CD4-positive, alpha-beta T cell (primary cell): ENCODE measurements around the gene SPRTN. TPM values are rescaled to one million over a fixed set of nuclear protein-coding genes. Genes with fewer than 3 reads are reported as not detected.

Experiments used
- ATAC-seq: fragments of 200-7000 bp; cut with Tn5 transposase; one replicate; pipeline ENCODE4 v1.10.0; 2022; ENCODE audit warnings: mild to moderate bottlenecking; ENCODE audit not compliant: poor library complexity
- CTCF ChIA-PET: fragments of 350-600 bp; sonication (Branson Sonifier 250); formaldehyde crosslinking; loops from one replicate; lab custom pipeline; 2021; ENCODE audit warnings: antibody characterized with exemption, inconsistent platforms; lab: Charles Lee
- POLR2A ChIA-PET: fragments of 350-600 bp; sonication (Branson Sonifier 250); formaldehyde crosslinking; loops from one replicate; lab custom pipeline; 2021; ENCODE audit warnings: antibody characterized with exemption, inconsistent platforms; lab: Charles Lee
- DNase-seq, 14 experiments: peaks; one replicate each; pipeline ENCODE4 v3.0.0-alpha.2; 2013 to 2020; ENCODE audit warnings: mixed read lengths in 2 of 14
- H3K27ac ChIP-seq, 2 donors: one replicate each; pipeline versions ENCODE4 v1.5.1 to v1.7.0; 2013; ENCODE audit warnings: low read length in 2 of 2, low read depth in 1 of 2, mild to moderate bottlenecking in 1 of 2
- H3K27me3 ChIP-seq, 2 experiments: 1 replicate in 1 of 2; 2 replicates in 1 of 2; pipeline versions ENCODE4 v1.6.1 to v1.7.0; 2013; ENCODE audit warnings: low read length in 2 of 2, control low read depth in 1 of 2, mild to moderate bottlenecking in 1 of 2, moderate library complexity in 1 of 2; ENCODE audit not compliant: insufficient read depth in 2 of 2, control insufficient read depth in 1 of 2
- H3K36me3 ChIP-seq: one replicate; pipeline ENCODE4 v1.6.1; 2013; ENCODE audit warnings: low read length, control low read depth; ENCODE audit not compliant: insufficient read depth
- H3K4me1 ChIP-seq: one replicate; pipeline ENCODE4 v1.6.1; 2013; ENCODE audit warnings: low read length, control low read depth; ENCODE audit not compliant: insufficient read depth
- H3K4me3 ChIP-seq: one replicate; pipeline ENCODE4 v1.5.1; 2013; ENCODE audit warnings: mild to moderate bottlenecking, low read length, moderate library complexity
- H3K9me3 ChIP-seq, 2 experiments: 1 replicate in 1 of 2; 2 replicates in 1 of 2; pipeline versions ENCODE4 v1.6.1 to v1.7.0; 2013; ENCODE audit warnings: low read length in 2 of 2, mild to moderate bottlenecking in 2 of 2, control low read depth in 1 of 2, moderate library complexity in 1 of 2; ENCODE audit not compliant: control insufficient read depth in 1 of 2, insufficient read depth in 1 of 2
- H3K27ac Mint-ChIP-seq: one replicate; pipeline ENCODE4 v1.8.0; 2020; ENCODE audit warnings: mixed read lengths
- H3K27me3 Mint-ChIP-seq: one replicate; pipeline ENCODE4 v1.8.0; 2021; ENCODE audit warnings: mixed read lengths
- H3K36me3 Mint-ChIP-seq: one replicate; pipeline ENCODE4 v1.8.0; 2021; ENCODE audit warnings: low read depth, mixed read lengths
- H3K4me1 Mint-ChIP-seq: one replicate; pipeline ENCODE4 v1.8.0; 2021; ENCODE audit warnings: low read depth, mixed read lengths
- H3K4me3 Mint-ChIP-seq: one replicate; pipeline ENCODE4 v1.8.0; 2020; ENCODE audit warnings: mild to moderate bottlenecking, mixed read lengths
- H3K9me3 Mint-ChIP-seq: one replicate; pipeline ENCODE4 v1.8.0; 2020; ENCODE audit warnings: mixed read lengths
- intact Hi-C, 2 experiments: fragments of 100-400 bp; cut with DNase I in 1 of 2; cut with micrococcal nuclease in 1 of 2; formaldehyde crosslinking; loops; one replicate each; pipeline versions ENCODE4 v1.15.1 to v1.9.0; 2023 to 2025; cut with DNase I, micrococcal nuclease
- total RNA-seq, 174 experiments: library from RNA in 2 of 174; stranded (reverse) in 2 of 174; gene quantifications; one replicate each; pipeline ENCODE4 v1.2.3 and lab custom pipeline; 2021 to 2026
- TF ChIP-seq, protein P1 (sequence below): fragments of 200-600 bp; IDR thresholded peaks from one replicate; pipeline ENCODE4 v1.8.0; 2022; ENCODE audit warnings: antibody characterized with exemption, mild to moderate bottlenecking

SPRTN gene
- total RNA-seq, 2 experiments from 2014 or later = 27.7 to 30.9 TPM

- Mint-ChIP-seq H3K4me1 (peaks cover 76% of the 10 kb centered on the region), H3K27ac (peak overlapping the region; percentile 100), H3K27me3 (peaks cover 5% of the 10 kb centered on the region), H3K4me3 (peak overlapping the region; percentile 99), H3K9me3 (peaks cover 5% of the 10 kb centered on the region), H3K36me3 (peaks cover 89% of the 10 kb centered on the region)
- H3K4me1 ChIP-seq = peaks cover 47% of the 10 kb centered on the region
- H3K27me3 ChIP-seq = no peaks in the 10 kb centered on the region
- ATAC-seq = no peak
- peak in 3 of 14 experiments; percentile 14 to 46 (median 40) for DNase-seq
- H3K36me3 ChIP-seq = peaks cover 8% of the 10 kb centered on the region
- H3K27ac ChIP-seq = peak overlapping the region; percentile 98 to 100
- CTCF ChIA-PET = interaction anchor here (1.0 kb wide), 1 partner anchor 21 kb away, joined by 3 read pairs; no protein-coding TSS in a partner anchor
- H3K9me3 ChIP-seq = peaks cover 0 to 15% of the 10 kb centered on the region in 2 experiments
- peak overlapping the region; percentile 97 for H3K4me3 ChIP-seq
- intact Hi-C loops = loop anchor here (1.0 to 10.0 kb wide), 7 partner anchors 85 to 695 kb away; partner anchors contain the start of genes EGLN1 (in 2 of the 2), GNPAT (in 2 of the 2), ARV1 (in 1 of the 2) and COG2 (in 1 of the 2)
- TF ChIP-seq, protein P1, sequence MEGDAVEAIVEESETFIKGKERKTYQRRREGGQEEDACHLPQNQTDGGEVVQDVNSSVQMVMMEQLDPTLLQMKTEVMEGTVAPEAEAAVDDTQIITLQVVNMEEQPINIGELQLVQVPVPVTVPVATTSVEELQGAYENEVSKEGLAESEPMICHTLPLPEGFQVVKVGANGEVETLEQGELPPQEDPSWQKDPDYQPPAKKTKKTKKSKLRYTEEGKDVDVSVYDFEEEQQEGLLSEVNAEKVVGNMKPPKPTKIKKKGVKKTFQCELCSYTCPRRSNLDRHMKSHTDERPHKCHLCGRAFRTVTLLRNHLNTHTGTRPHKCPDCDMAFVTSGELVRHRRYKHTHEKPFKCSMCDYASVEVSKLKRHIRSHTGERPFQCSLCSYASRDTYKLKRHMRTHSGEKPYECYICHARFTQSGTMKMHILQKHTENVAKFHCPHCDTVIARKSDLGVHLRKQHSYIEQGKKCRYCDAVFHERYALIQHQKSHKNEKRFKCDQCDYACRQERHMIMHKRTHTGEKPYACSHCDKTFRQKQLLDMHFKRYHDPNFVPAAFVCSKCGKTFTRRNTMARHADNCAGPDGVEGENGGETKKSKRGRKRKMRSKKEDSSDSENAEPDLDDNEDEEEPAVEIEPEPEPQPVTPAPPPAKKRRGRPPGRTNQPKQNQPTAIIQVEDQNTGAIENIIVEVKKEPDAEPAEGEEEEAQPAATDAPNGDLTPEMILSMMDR = no peak
- POLR2A ChIA-PET = interaction anchor here (0.6 to 2.9 kb wide), 14 partner anchors 10 to 694 kb away, joined by 3 to 56 read pairs (median 7); partner anchors contain the start of genes COG2, EGLN1, GNPAT and TSNAX
Observed at GRCh38 chr1:231337043-231337471, 1.0 kb upstream of the SPRTN start.

DNA sequence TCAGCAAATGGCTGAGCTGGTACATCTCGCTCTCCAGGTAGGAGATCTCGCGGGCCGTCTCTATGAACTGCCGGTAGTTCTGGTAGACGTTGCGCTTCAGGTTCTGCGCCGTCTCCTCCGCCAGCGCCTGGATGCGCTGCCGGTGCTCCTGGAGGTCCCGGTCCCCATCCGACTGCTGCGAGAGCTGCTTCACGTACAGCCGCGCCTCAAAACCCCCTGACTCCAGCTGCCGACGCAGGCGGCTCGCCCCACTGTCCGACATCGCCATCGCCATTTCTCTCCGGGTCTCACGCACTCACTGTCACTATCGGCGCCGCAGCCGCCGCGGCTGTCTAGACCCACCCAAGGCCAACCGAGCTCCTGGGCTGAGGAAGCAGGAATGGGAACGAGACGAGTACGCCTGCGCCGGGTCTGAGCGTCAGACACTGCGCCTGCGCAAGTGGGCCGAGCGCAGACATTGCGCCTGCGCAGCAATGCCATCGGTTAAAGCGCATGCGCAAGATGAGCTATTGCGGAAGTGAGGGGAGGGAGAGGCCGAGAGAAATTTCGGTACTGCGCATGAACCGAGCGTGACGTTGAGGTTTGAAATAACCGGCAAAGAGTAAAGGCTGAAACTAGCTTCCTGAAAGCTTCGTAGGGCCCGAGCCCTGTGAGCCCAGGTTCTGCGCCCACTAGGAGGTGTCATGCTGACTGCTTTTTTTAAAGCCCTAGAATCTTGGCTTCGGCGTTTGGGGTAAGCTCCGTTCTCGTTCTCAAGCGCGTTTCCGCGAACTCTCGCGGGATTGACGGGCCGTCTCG is 422 bp upstream of the SPRTN start, which contains the start of gene EXOC8:
EXOC8 (minus strand) TSS at position 381 of the 798 bp plus-strand sequence; CDS start at position 274, 107 bp downstream.
- ChIA-PET CTCF (interaction anchor here (1.0 kb wide), 1 partner anchor 20 kb away, joined by 3 read pairs; no protein-coding TSS in a partner anchor), POLR2A (interaction anchor here (0.6 to 2.9 kb wide), 30 partner anchors 9 to 1829 kb away, joined by 3 to 56 read pairs (median 5); partner anchors contain the start of genes ARV1, COG2, DISC1 and EGLN1)
- peaks cover 5% of the 10 kb centered on the region for H3K27me3 Mint-ChIP-seq
- intact Hi-C loops = loop anchor here (1.0 to 10.0 kb wide), 8 partner anchors 85 to 695 kb away; partner anchors contain the start of genes EGLN1 (in 2 of the 2), GNPAT (in 2 of the 2), TSNAX (in 2 of the 2) and ARV1 (in 1 of the 2)
- H3K27ac Mint-ChIP-seq = peak within 1 kb of the TSS; percentile 100
- no peaks in the 10 kb centered on the region for H3K27me3 ChIP-seq
- H3K9me3 ChIP-seq = peaks cover 0 to 15% of the 10 kb centered on the region in 2 experiments
- DNase-seq = peak; percentile 95 to 99 (median 96)
- H3K4me3 Mint-ChIP-seq = peak within 1 kb of the TSS; percentile 99
- H3K4me1 Mint-ChIP-seq = peaks cover 76% of the 10 kb centered on the region
- peak; percentile 75 for ATAC-seq
- H3K4me1 ChIP-seq = peaks cover 47% of the 10 kb centered on the region
- peaks cover 12% of the 10 kb centered on the region for H3K36me3 ChIP-seq
- peak within 1 kb of the TSS; percentile 98 to 100 for H3K27ac ChIP-seq
- TF ChIP-seq, protein P1 = peak; percentile 33
- peak within 1 kb of the TSS; percentile 97 for H3K4me3 ChIP-seq
- peaks cover 88% of the 10 kb centered on the region for H3K36me3 Mint-ChIP-seq
- H3K9me3 Mint-ChIP-seq = peaks cover 5% of the 10 kb centered on the region

GRCh38 chr1:231340328-231341013 is 2.4 kb downstream of the SPRTN start:
- ChIA-PET CTCF (no interaction called here), POLR2A (interaction anchor here (0.7 kb wide), 1 partner anchor 187 kb away, joined by 3 read pairs; no protein-coding TSS in a partner anchor)
- H3K27ac ChIP-seq = no peak overlapping the region
- peaks cover 19% of the 10 kb centered on the region for H3K36me3 ChIP-seq
- intact Hi-C loops = loop anchor here in 1 of 2 experiments (2.0 kb wide), 1 partner anchor 16 kb away; no protein-coding TSS in a partner anchor
- Mint-ChIP-seq H3K27me3 (peaks cover 5% of the 10 kb centered on the region), H3K9me3 (peaks cover 5% of the 10 kb centered on the region), H3K4me3 (peak overlapping the region; percentile 11), H3K27ac (no peak overlapping the region), H3K36me3 (peaks cover 83% of the 10 kb centered on the region), H3K4me1 (peaks cover 58% of the 10 kb centered on the region)
- TF ChIP-seq, protein P1 = no peak
- H3K9me3 ChIP-seq = peaks cover 0 to 11% of the 10 kb centered on the region in 2 experiments
- peaks cover 38% of the 10 kb centered on the region for H3K4me1 ChIP-seq
- no peak overlapping the region for H3K4me3 ChIP-seq
- no peak for ATAC-seq
- DNase-seq = no peak
- no peaks in the 10 kb centered on the region for H3K27me3 ChIP-seq
